Measurements from ENCODE around the gene RSPH1. TPM values are rescaled to one million over a fixed set of nuclear protein-coding genes. Genes with fewer than 3 reads are reported as not detected.

RSPH1 gene
- total and polyA plus RNA-seq, 4 donors = 0.09 to 0.17 (median 0.16) TPM; not detected in 1

- 87% methylated on average over 6 of the region's 6 CpGs for WGBS
- no peak for DNase-seq (ENCODE audit: low spot score)
- no peaks in the 10 kb centered on the region for H3K27me3 ChIP-seq (ENCODE audit: control insufficient read depth in 4 of 4, insufficient read depth in 4 of 4, low read length in 3 of 4)
Observed at GRCh38 chr21:42430521-42430920, 65.5 kb downstream of the RSPH1 start.

GRCh38 chr21:42429856-42430255, 66.2 kb downstream of the RSPH1 start:
- no peaks in the 10 kb centered on the region for H3K4me1 ChIP-seq (ENCODE audit: control insufficient read depth in 4 of 4, insufficient read depth in 4 of 4, low read length in 3 of 4)
- H3K27ac ChIP-seq (ENCODE audit: low read depth in 1 of 2, low read length in 2 of 2) = no peak overlapping the region
- H3K9ac ChIP-seq (ENCODE audit: low read depth in 1 of 2, low read length in 2 of 2) = no peak overlapping the region
- 39% methylated on average over 9 of the region's 9 CpGs for WGBS
- TF ChIP-seq TAF1 (conservative IDR thresholded peaks at IDR 0.05) (no peak), HNF4G (IDR thresholded peaks at IDR 0.05) (no peak), RAD21 (IDR thresholded peaks at IDR 0.05) (no peak), ATF3 (IDR thresholded peaks at IDR 0.05) (no peak), REST (IDR thresholded peaks at IDR 0.05) (no peak), SP1 (IDR thresholded peaks at IDR 0.05) (no peak), NR2F2 (IDR thresholded peaks at IDR 0.05) (no peak), JUND (IDR thresholded peaks at IDR 0.05) (no peak), EGR1 (IDR thresholded peaks at IDR 0.05; ENCODE audit: low read depth in 2 of 2) (no peak)
- H3K4me3 ChIP-seq (ENCODE audit: low read depth in 1 of 3, low read length in 3 of 3) = no peak overlapping the region
- H3K9me3 ChIP-seq (ENCODE audit: control insufficient read depth in 4 of 4, low read length in 3 of 4) = peaks cover 0 to 3% (median 0%) of the 10 kb centered on the region in 4 donors
- no peaks in the 10 kb centered on the region for H3K27me3 ChIP-seq (ENCODE audit: control insufficient read depth in 4 of 4, insufficient read depth in 4 of 4, low read length in 3 of 4)
- H3K36me3 ChIP-seq (ENCODE audit: control insufficient read depth in 4 of 4, insufficient read depth in 3 of 4, low read depth in 1 of 4, low read length in 3 of 4) = no peaks in the 10 kb centered on the region
- no peak for DNase-seq (ENCODE audit: low spot score)

More at GRCh38 chr21:42430521-42430920, 65.5 kb downstream of the RSPH1 start:
- no peak overlapping the region for H3K4me3 ChIP-seq (ENCODE audit: low read depth in 1 of 3, low read length in 3 of 3)
- no peak for TF ChIP-seq GABPA (IDR thresholded peaks at IDR 0.05 in 1 of 2, conservative IDR thresholded peaks at IDR 0.05 in 1 of 2)
- TF ChIP-seq HNF4A (conservative IDR thresholded peaks at IDR 0.05) = no peak
- TF ChIP-seq JUND (IDR thresholded peaks at IDR 0.05) = no peak
- TF ChIP-seq SP1 (IDR thresholded peaks at IDR 0.05) = no peak
- no peak for TF ChIP-seq FOXA2 (IDR thresholded peaks at IDR 0.05)
- TF ChIP-seq YY1 (IDR thresholded peaks at IDR 0.05) = no peak
- TF ChIP-seq TAF1 (conservative IDR thresholded peaks at IDR 0.05) = no peak
- no peak for TF ChIP-seq CTCF (IDR thresholded peaks at IDR 0.05; ENCODE audit: low read depth, low read length, missing input control)
- no peak for TF ChIP-seq HNF4G (IDR thresholded peaks at IDR 0.05)
- TF ChIP-seq EGR1 (IDR thresholded peaks at IDR 0.05; ENCODE audit: low read depth in 2 of 2) = no peak
- no peak for TF ChIP-seq NR2F2 (IDR thresholded peaks at IDR 0.05)
- no peak for TF ChIP-seq MAX (IDR thresholded peaks at IDR 0.05)
- TF ChIP-seq ZBTB33 (IDR thresholded peaks at IDR 0.05) = no peak
- no peak for TF ChIP-seq RAD21 (IDR thresholded peaks at IDR 0.05)
- no peak for TF ChIP-seq ATF3 (IDR thresholded peaks at IDR 0.05)
- no peak for TF ChIP-seq FOXA1 (IDR thresholded peaks at IDR 0.05)
- H3K27ac ChIP-seq (ENCODE audit: low read depth in 1 of 2, low read length in 2 of 2) = no peak overlapping the region
- H3K4me1 ChIP-seq (ENCODE audit: control insufficient read depth in 4 of 4, insufficient read depth in 4 of 4, low read length in 3 of 4) = no peaks in the 10 kb centered on the region
- no peak overlapping the region for H3K9ac ChIP-seq (ENCODE audit: low read depth in 1 of 2, low read length in 2 of 2)
- H3K36me3 ChIP-seq (ENCODE audit: control insufficient read depth in 4 of 4, insufficient read depth in 3 of 4, low read depth in 1 of 4, low read length in 3 of 4) = no peaks in the 10 kb centered on the region
- H3K9me3 ChIP-seq (ENCODE audit: control insufficient read depth in 4 of 4, low read length in 3 of 4) = peaks cover 0 to 3% (median 0%) of the 10 kb centered on the region in 4 donors
